Measurements from ENCODE around the gene NUBP2.
"Not testable (repeated sequence)": the region's sequence is repeated elsewhere in the genome, so short reads cannot be mapped to it uniquely, and the experiment has no call there.

NUBP2 gene

DNA sequence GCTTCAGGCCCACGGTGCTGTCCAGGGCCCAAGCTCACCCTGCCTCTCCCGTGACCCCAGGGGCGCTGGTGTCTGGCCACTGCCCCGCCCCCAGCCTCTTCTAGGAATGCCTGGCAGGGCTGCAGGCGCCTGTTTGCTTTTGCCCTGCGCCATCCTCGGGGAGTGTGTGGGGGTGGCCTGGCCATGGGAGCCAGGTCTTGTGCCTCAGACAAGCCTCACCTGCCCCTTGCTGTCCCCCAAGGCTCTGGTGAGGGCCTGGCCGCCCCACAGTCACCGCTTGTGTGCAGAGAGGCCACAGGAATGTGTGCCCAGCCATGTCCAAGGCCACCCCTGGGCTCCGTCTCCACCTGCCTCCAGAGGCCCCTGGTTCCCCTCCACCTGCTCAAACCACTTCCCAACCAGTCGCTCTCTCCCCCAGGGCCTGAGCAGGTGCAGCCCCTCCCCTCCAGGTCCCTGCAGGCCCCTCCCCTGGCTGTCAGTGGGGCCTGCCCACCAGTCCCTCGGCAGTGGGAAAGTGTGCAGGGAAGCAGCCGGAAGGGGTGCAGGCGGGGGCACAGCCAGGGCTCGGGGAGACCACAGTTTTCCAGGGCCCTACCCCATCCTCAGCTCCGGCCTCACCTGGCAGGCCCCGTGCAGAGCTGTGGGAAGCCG lies 11.6 kb downstream of the NUBP2 start:
- DNase-seq (ENCODE audit: low read depth): no peak
- TF ChIP-seq, protein P1, sequence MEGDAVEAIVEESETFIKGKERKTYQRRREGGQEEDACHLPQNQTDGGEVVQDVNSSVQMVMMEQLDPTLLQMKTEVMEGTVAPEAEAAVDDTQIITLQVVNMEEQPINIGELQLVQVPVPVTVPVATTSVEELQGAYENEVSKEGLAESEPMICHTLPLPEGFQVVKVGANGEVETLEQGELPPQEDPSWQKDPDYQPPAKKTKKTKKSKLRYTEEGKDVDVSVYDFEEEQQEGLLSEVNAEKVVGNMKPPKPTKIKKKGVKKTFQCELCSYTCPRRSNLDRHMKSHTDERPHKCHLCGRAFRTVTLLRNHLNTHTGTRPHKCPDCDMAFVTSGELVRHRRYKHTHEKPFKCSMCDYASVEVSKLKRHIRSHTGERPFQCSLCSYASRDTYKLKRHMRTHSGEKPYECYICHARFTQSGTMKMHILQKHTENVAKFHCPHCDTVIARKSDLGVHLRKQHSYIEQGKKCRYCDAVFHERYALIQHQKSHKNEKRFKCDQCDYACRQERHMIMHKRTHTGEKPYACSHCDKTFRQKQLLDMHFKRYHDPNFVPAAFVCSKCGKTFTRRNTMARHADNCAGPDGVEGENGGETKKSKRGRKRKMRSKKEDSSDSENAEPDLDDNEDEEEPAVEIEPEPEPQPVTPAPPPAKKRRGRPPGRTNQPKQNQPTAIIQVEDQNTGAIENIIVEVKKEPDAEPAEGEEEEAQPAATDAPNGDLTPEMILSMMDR (IDR thresholded peaks at IDR 0.05; ENCODE audit: insufficient read depth, low read depth, low read length, missing control alignments): no peak
- no peak overlapping the region for H3K4me3 ChIP-seq (ENCODE audit: low read length)

- no peak for DNase-seq (ENCODE audit: low read depth)
- TF ChIP-seq, protein P1 (IDR thresholded peaks at IDR 0.05; ENCODE audit: insufficient read depth, low read depth, low read length, missing control alignments): no peak
- H3K4me3 ChIP-seq (ENCODE audit: low read length): no peak overlapping the region
These were observed 12.3 kb downstream of the NUBP2 start for GRCh38 chr16:1794908-1795666.

DNA sequence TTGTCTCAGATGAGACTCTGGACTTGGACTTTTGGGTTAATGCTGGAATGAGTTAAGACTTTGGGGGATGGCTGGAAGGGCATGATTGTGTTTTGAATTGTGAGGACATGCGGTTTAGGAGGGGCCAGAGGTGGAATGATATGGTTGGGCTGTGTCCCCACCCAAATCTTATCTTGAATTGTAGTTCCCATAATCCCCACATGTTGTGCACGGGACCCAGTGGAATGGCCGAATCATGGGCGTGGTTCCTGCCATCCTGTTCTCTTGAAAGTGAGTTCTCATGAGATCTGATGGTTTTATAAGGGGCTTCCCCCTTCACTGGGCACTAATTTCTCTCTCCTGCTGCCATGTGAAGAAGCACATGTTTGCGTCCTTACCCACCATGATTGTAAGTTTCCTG lies 16.5 kb downstream of the NUBP2 start:
- not testable (repeated sequence) for H3K4me3 ChIP-seq (ENCODE audit: low read length); DNase-seq (ENCODE audit: low read depth)

DNA sequence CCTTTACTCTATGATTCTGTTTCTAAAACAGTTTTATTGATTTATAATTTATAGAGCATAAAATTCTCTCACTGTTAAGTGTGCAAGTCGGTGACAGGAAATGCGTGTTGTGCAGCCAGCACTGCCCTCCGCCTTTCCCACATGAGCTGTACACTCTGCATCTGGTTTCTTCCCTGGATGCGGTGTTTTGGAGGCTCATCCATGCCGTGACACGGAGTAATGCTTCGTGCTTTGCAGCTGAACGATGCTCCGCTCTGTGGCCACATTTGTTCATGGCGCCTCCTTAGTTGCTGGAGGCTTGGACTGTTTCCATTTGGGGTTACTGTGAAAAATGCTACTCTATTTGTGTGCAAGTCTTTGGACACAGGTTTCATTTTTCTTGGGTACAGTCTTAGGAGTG lies 17.9 kb downstream of the NUBP2 start:
- TF ChIP-seq, protein P1 (IDR thresholded peaks at IDR 0.05; ENCODE audit: insufficient read depth, low read depth, low read length, missing control alignments): no peak
- DNase-seq (ENCODE audit: low read depth): no peak
- no peak overlapping the region for H3K4me3 ChIP-seq (ENCODE audit: low read length)

- DNase-seq (ENCODE audit: low read depth): no peak
- no peak overlapping the region for H3K4me3 ChIP-seq (ENCODE audit: low read length)
- TF ChIP-seq, protein P1 (IDR thresholded peaks at IDR 0.05; ENCODE audit: insufficient read depth, low read depth, low read length, missing control alignments): no peak
These were observed 24.9 kb downstream of the NUBP2 start for GRCh38 chr16:1807626-1808025.

DNA sequence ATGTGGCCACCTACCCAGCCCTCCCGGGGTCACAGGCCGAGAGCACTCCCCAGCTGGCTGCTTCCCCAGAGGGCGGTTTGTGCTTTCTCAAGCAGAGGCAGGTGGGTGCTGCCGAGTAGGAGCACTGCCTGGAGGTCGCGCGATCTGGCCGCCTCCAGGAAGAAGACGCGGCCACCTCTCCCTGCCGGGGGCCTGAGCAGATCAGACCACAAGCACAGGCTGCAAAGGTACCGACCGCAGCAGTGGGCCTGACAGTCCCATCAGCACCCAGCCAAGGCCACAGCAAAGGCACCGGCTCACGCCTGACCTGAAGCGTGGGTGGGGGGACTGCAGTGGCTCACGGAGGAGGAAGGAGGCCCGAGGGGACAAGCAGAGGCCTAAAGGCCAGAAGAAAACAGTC lies 25.9 kb downstream of the NUBP2 start:
- TF ChIP-seq, protein P1 (IDR thresholded peaks at IDR 0.05; ENCODE audit: insufficient read depth, low read depth, low read length, missing control alignments): no peak
- DNase-seq (ENCODE audit: low read depth): no peak
- H3K4me3 ChIP-seq (ENCODE audit: low read length): no peak overlapping the region

- TF ChIP-seq, protein P1 (IDR thresholded peaks at IDR 0.05; ENCODE audit: insufficient read depth, low read depth, low read length, missing control alignments): no peak
- H3K4me3 ChIP-seq (ENCODE audit: low read length): no peak overlapping the region
- DNase-seq (ENCODE audit: low read depth): no peak
These were observed 26.6 kb downstream of the NUBP2 start for GRCh38 chr16:1809281-1809801.
